DND-41 (cell line): ENCODE measurements around the gene MSH4.
"Not testable (repeated sequence)": the region's sequence is repeated elsewhere in the genome, so short reads cannot be mapped to it uniquely, and the experiment has no call there.

Experiments
- ATAC-seq: fragments of 200-7000 bp; cut with Tn5 transposase; 3 replicates; pipeline ENCODE4 v1.9.1; 2021; ENCODE audit warnings: low read depth; ENCODE audit not compliant: insufficient read depth
- DNase-seq: peaks from one replicate; pipeline ENCODE4 v3.0.0-alpha.2; 2020
- H2AFZ ChIP-seq: 2 replicates; pipeline ENCODE4 v1.6.0; 2012; ENCODE audit warnings: low read depth, low read length
- H3K27ac ChIP-seq: 2 replicates; pipeline ENCODE4 v1.5.1; 2012; ENCODE audit warnings: low read length, inconsistent platforms
- H3K27me3 ChIP-seq: fragments of 200-600 bp; sonication (generic); 2 replicates; pipeline ENCODE4 v1.6.0; 2012; ENCODE audit warnings: low read length, mild to moderate bottlenecking, inconsistent platforms; ENCODE audit not compliant: insufficient read depth, poor library complexity
- H3K36me3 ChIP-seq: 2 replicates; pipeline ENCODE4 v1.5.1; 2012; ENCODE audit warnings: low read length, inconsistent platforms; ENCODE audit not compliant: insufficient read depth
- H3K4me1 ChIP-seq: 2 replicates; pipeline ENCODE4 v1.5.1; 2012; ENCODE audit warnings: mild to moderate bottlenecking, low read length; ENCODE audit not compliant: insufficient read depth
- H3K4me2 ChIP-seq: 2 replicates; pipeline ENCODE4 v1.6.0; 2012; ENCODE audit warnings: mild to moderate bottlenecking, moderate library complexity, low read length, inconsistent platforms; ENCODE audit not compliant: insufficient read depth
- H3K4me3 ChIP-seq, 2 experiments: fragments of 200-600 bp in 1 of 2; shearing (Covaris generic) in 1 of 2; 2 replicates each; pipeline ENCODE4 v1.5.1; 2012 to 2016; ENCODE audit warnings: inconsistent platforms in 2 of 2, low read length in 2 of 2, mild to moderate bottlenecking in 2 of 2, low read depth in 1 of 2, moderate library complexity in 1 of 2
- H3K79me2 ChIP-seq: 2 replicates; pipeline ENCODE4 v1.6.0; 2012; ENCODE audit warnings: low read length, inconsistent platforms; ENCODE audit not compliant: insufficient read depth
- H3K9ac ChIP-seq: 2 replicates; pipeline ENCODE4 v1.6.0; 2012; ENCODE audit warnings: low read depth, mild to moderate bottlenecking, inconsistent platforms, low read length, moderate library complexity
- H3K9me3 ChIP-seq: 2 replicates; pipeline ENCODE4 v1.5.1; 2012; ENCODE audit warnings: low read length, moderate library complexity, mild to moderate bottlenecking, inconsistent platforms; ENCODE audit not compliant: insufficient read depth, severe bottlenecking
- H4K20me1 ChIP-seq: 2 replicates; pipeline ENCODE4 v1.6.0; 2012; ENCODE audit warnings: low read length; ENCODE audit not compliant: insufficient read depth
- CTCF ChIP-seq: IDR thresholded peaks from 2 replicates; pipeline ENCODE4 v1.5.1; 2012; ENCODE audit warnings: borderline replicate concordance, low read length, moderate library complexity, mild to moderate bottlenecking; ENCODE audit not compliant: poor library complexity, severe bottlenecking; ENCODE audit errors: extremely low read depth
- EZH2 ChIP-seq: IDR thresholded peaks from 3 replicates; pipeline ENCODE4 v1.6.1; 2012; ENCODE audit warnings: borderline replicate concordance, low read depth, mild to moderate bottlenecking, moderate library complexity, low read length, inconsistent platforms; ENCODE audit not compliant: severe bottlenecking

MSH4 gene

GRCh38 chr1:75796376-75797272 is at the start of gene MSH4:
Gene MSH4 (plus strand): TSS chr1:75796882. CDS start chr1:75796986, 104 bp downstream.
- Histone ChIP-seq H3K27ac (no peak within 1 kb of the TSS), H2AFZ (no peak within 1 kb of the TSS), H3K4me2 (no peak within 1 kb of the TSS), H3K79me2 (peaks cover 15% of the 10 kb centered on the region; the same call in 1 of the 2 replicates), H4K20me1 (peaks cover 35% of the 10 kb centered on the region; the same call in 1 of the 2 replicates), H3K27me3 (no peaks in the 10 kb centered on the region), H3K36me3 (peaks cover 55% of the 10 kb centered on the region), H3K4me1 (peaks cover 6% of the 10 kb centered on the region; the same call in 1 of the 2 replicates), H3K9ac (no peak within 1 kb of the TSS), H3K4me3 (no peak within 1 kb of the TSS), H3K9me3 (no peaks in the 10 kb centered on the region)
- TF ChIP-seq CTCF = no peak
- no peak for TF ChIP-seq EZH2
- ATAC-seq (peak; percentile 42), DNase-seq (peak; percentile 26)

GRCh38 chr1:75757210-75757609 is 39.5 kb upstream of the MSH4 start:
- not testable (repeated sequence) for H3K4me1 ChIP-seq, H3K4me3 ChIP-seq, H3K4me2 ChIP-seq, ATAC-seq, H3K9me3 ChIP-seq, DNase-seq, H2AFZ ChIP-seq, H3K79me2 ChIP-seq, H3K27ac ChIP-seq, H3K9ac ChIP-seq, H3K27me3 ChIP-seq, H4K20me1 ChIP-seq
- peaks cover 52% of the 10 kb centered on the region for H3K36me3 ChIP-seq

- H4K20me1 ChIP-seq, H3K9ac ChIP-seq, H2AFZ ChIP-seq, H3K27ac ChIP-seq, H3K4me1 ChIP-seq, H3K9me3 ChIP-seq, ATAC-seq, H3K27me3 ChIP-seq, H3K4me3 ChIP-seq, H3K79me2 ChIP-seq, H3K4me2 ChIP-seq, DNase-seq: not testable (repeated sequence)
- peaks cover 46% of the 10 kb centered on the region for H3K36me3 ChIP-seq
Observed at GRCh38 chr1:75758543-75758942, 38.1 kb upstream of the MSH4 start.

- Histone ChIP-seq H3K36me3 (peaks cover 12% of the 10 kb centered on the region; the same call in 1 of the 2 replicates), H3K27ac (no peak overlapping the region), H3K27me3 (no peaks in the 10 kb centered on the region), H2AFZ (no peak overlapping the region), H3K9me3 (no peaks in the 10 kb centered on the region), H3K79me2 (no peaks in the 10 kb centered on the region), H3K4me1 (no peaks in the 10 kb centered on the region), H4K20me1 (no peaks in the 10 kb centered on the region), H3K4me3 (no peak overlapping the region), H3K4me2 (no peak overlapping the region), H3K9ac (no peak overlapping the region)
- TF ChIP-seq CTCF = no peak
- TF ChIP-seq EZH2 = no peak
- DNase-seq = no peak
- 0 out of 3 replicates have a peak, but pooled peaks have one; percentile 35 for ATAC-seq
Observed at GRCh38 chr1:75764057-75764655, 32.5 kb upstream of the MSH4 start.
